Measurements from ENCODE around the gene SLC30A3. TPM values are rescaled to one million over a fixed set of nuclear protein-coding genes. Genes with fewer than 3 reads are reported as not detected.

Gene SLC30A3
- total and polyA plus RNA-seq, 2 of the 13 experiments (the other 11 are each of a cell fraction or from before 2014, with no cell fraction given): 0.38 to 0.79 TPM

GRCh38 chr2:27264753-27265535 lies 2.1 kb upstream of the SLC30A3 start (continued):
- TF ChIP-seq SOX13 (IDR thresholded peaks at IDR 0.05): no peak; the same call in 1 of the 2 replicates
- TF ChIP-seq SOX13 (CRISPR knock-in tag; conservative IDR thresholded peaks at IDR 0.05 in 1 of 2, IDR thresholded peaks at IDR 0.05 in 1 of 2): peak in 1 of 2 experiments; percentile 61; a peak in 1 of 4 replicates
- TF ChIP-seq GZF1 (CRISPR knock-in tag; IDR thresholded peaks at IDR 0.05): 0 out of 2 replicates have a peak, but pooled peaks have one; percentile 35
- TF ChIP-seq ISL2 (CRISPR knock-in tag; IDR thresholded peaks at IDR 0.05): peak; percentile 32; the same call in 1 of the 2 replicates
- TF ChIP-seq GMEB1 (CRISPR knock-in tag; IDR thresholded peaks at IDR 0.05; ENCODE audit: borderline replicate concordance): peak; percentile 54; the same call in 1 of the 2 replicates
- TF ChIP-seq ZBED4 (CRISPR knock-in tag; IDR thresholded peaks at IDR 0.05; ENCODE audit: borderline replicate concordance): no peak
- peak; percentile 87 for TF ChIP-seq ZBTB7B (CRISPR knock-in tag; IDR thresholded peaks at IDR 0.05)
- TF ChIP-seq ZBTB4 (CRISPR knock-in tag; IDR thresholded peaks at IDR 0.05; ENCODE audit: borderline replicate concordance): no peak
- TF ChIP-seq SRF (IDR thresholded peaks at IDR 0.05; ENCODE audit: low read depth, low read length): no peak
- TF ChIP-seq ZNF556 (CRISPR knock-in tag; IDR thresholded peaks at IDR 0.05; ENCODE audit: borderline replicate concordance): peak; percentile 76; the same call in 1 of the 2 replicates
- TF ChIP-seq GABPA (IDR thresholded peaks at IDR 0.05; ENCODE audit: low read depth, low read length): no peak
- no peak for TF ChIP-seq GABPA (CRISPR knock-in tag; IDR thresholded peaks at IDR 0.05; ENCODE audit: low read depth)
- no peak for TF ChIP-seq BRD4 (CRISPR knock-in tag; IDR thresholded peaks at IDR 0.05)
- peak; percentile 76 for TF ChIP-seq ZNF121 (CRISPR knock-in tag; IDR thresholded peaks at IDR 0.05)
- no peak for TF ChIP-seq PLSCR1 (CRISPR knock-in tag; IDR thresholded peaks at IDR 0.05; ENCODE audit: borderline replicate concordance)
- peak; percentile 40; the same call in 1 of the 2 replicates for TF ChIP-seq ISX (CRISPR knock-in tag; conservative IDR thresholded peaks at IDR 0.05)
- no peak for TF ChIP-seq ZNF136 (CRISPR knock-in tag; IDR thresholded peaks at IDR 0.05; ENCODE audit: low read depth)
- TF ChIP-seq TGIF2 (CRISPR knock-in tag; IDR thresholded peaks at IDR 0.05): peak; percentile 85; the same call in 1 of the 2 replicates
- TF ChIP-seq FOXK2 (IDR thresholded peaks at IDR 0.05): no peak
